SK-N-SH (cell line): ENCODE data around the gene TIMM23. TPM values are rescaled to one million over a fixed set of nuclear protein-coding genes. Genes with fewer than 3 reads are reported as not detected.
"Not testable (repeated sequence)": the region's sequence is repeated elsewhere in the genome, so short reads cannot be mapped to it uniquely, and the experiment has no call there.

Source experiments
- CTCF ChIA-PET: fragments of 300-600, 350-600 bp; formaldehyde crosslinking; extraction: SDS; loops from one replicate; lab custom pipeline; 2021; lab: Yijun Ruan, JAX
- POLR2A ChIA-PET: fragments of 350-600 bp; sonication (Branson Sonifier 250); formaldehyde crosslinking; extraction: SDS; loops from one replicate; lab custom pipeline; 2020; ENCODE audit warnings: antibody characterized with exemption, inconsistent platforms; lab: Yijun Ruan, JAX
- DNase-seq: peaks from one replicate; pipeline ENCODE4 v3.0.0; 2012
- H2AFZ ChIP-seq: fragments of 200-600 bp; sonication (generic); 2 replicates; pipeline ENCODE4 v1.8.1; 2016; ENCODE audit warnings: antibody characterized with exemption, mild to moderate bottlenecking, low read depth
- H3F3A ChIP-seq: fragments of 200-600 bp; sonication (generic); replicated peaks from 2 replicates; pipeline ENCODE3; 2016; ENCODE audit warnings: antibody characterized with exemption, mild to moderate bottlenecking; ENCODE audit not compliant: insufficient read depth
- H3K27ac ChIP-seq, 2 experiments: fragments of 200-500 bp in 1 of 2; fragments of 200-600 bp in 1 of 2; sonication (Bioruptor generic) in 1 of 2; sonication (generic), shearing (Covaris generic) in 1 of 2; 2 replicates each; pipeline versions ENCODE4 v1.5.1 to v1.6.1; 2014 to 2016; ENCODE audit warnings: low read depth in 2 of 2, inconsistent platforms in 1 of 2, low read length in 1 of 2, mild to moderate bottlenecking in 1 of 2, mixed read lengths in 1 of 2
- H3K27me3 ChIP-seq: fragments of 200-600 bp; sonication (generic), shearing (Covaris generic); 2 replicates; pipeline ENCODE4 v1.6.1; 2016; ENCODE audit warnings: mixed run types; ENCODE audit not compliant: insufficient read depth
- H3K36me3 ChIP-seq, 2 experiments: fragments of 200-500 bp in 1 of 2; fragments of 200-600 bp in 1 of 2; sonication (Bioruptor generic) in 1 of 2; sonication (generic) in 1 of 2; replicated peaks in 1 of 2; 2 replicates each; pipeline versions ENCODE3 to v1.5.1; 2014 to 2016; ENCODE audit warnings: low read length in 1 of 2, mild to moderate bottlenecking in 1 of 2; ENCODE audit not compliant: insufficient read depth in 2 of 2, control insufficient read depth in 1 of 2
- H3K4me1 ChIP-seq, 2 experiments: fragments of 200-500 bp in 1 of 2; fragments of 200-600 bp in 1 of 2; sonication (Bioruptor generic) in 1 of 2; sonication (generic), shearing (Covaris generic) in 1 of 2; 2 replicates each; pipeline versions ENCODE4 v1.5.1 to v1.6.1; 2014 to 2016; ENCODE audit warnings: low read depth in 1 of 2, low read length in 1 of 2, mixed run types in 1 of 2; ENCODE audit not compliant: insufficient read depth in 2 of 2, control insufficient read depth in 1 of 2
- H3K4me2 ChIP-seq: fragments of 200-600 bp; sonication (generic), shearing (Covaris generic); 2 replicates; pipeline ENCODE4 v1.6.1; 2017; ENCODE audit warnings: mixed run types
- H3K4me3 ChIP-seq, 2 experiments: fragments of 200-500 bp in 1 of 2; fragments of 200-600 bp in 1 of 2; sonication (Bioruptor generic) in 1 of 2; sonication (generic), shearing (Covaris generic) in 1 of 2; 2 replicates each; pipeline versions ENCODE4 v1.5.1 to v1.8.1; 2014 to 2016; ENCODE audit warnings: low read depth in 2 of 2, inconsistent platforms in 1 of 2, low read length in 1 of 2, mild to moderate bottlenecking in 1 of 2, mixed read lengths in 1 of 2, moderate library complexity in 1 of 2
- H3K79me2 ChIP-seq: fragments of 200-600 bp; sonication (generic); 2 replicates; pipeline ENCODE4 v1.8.1; 2017; ENCODE audit warnings: mild to moderate bottlenecking; ENCODE audit not compliant: insufficient read depth
- H3K9ac ChIP-seq: fragments of 200-600 bp; sonication (generic); 2 replicates; pipeline ENCODE4 v1.6.1; 2017; ENCODE audit warnings: mixed run types
- H3K9me2 ChIP-seq: fragments of 200-600 bp; sonication (generic); 2 replicates; pipeline ENCODE4 v1.6.1; 2017; ENCODE audit warnings: mixed run types
- H3K9me3 ChIP-seq: fragments of 200-600 bp; sonication (generic); 2 replicates; pipeline ENCODE4 v1.6.1; 2017; ENCODE audit warnings: mixed run types, mild to moderate bottlenecking, moderate library complexity
- H4K20me1 ChIP-seq: fragments of 200-600 bp; sonication (generic); 2 replicates; pipeline ENCODE4 v1.6.1; 2017; ENCODE audit warnings: mild to moderate bottlenecking, mixed run types; ENCODE audit not compliant: insufficient read depth
- CTCF ChIP-seq: fragments of 200-600 bp; sonication (generic); IDR thresholded peaks from 2 replicates; pipeline ENCODE4 v1.6.1; 2017; ENCODE audit warnings: antibody characterized with exemption, mild to moderate bottlenecking, moderate library complexity
- RAD21 ChIP-seq: IDR thresholded peaks from 2 replicates; pipeline ENCODE4 v1.6.1; 2012; ENCODE audit warnings: mild to moderate bottlenecking, low read length
- SMC3 ChIP-seq: IDR thresholded peaks from 2 replicates; pipeline ENCODE4 v1.6.1; 2012; ENCODE audit warnings: low read depth, low read length, improper control_type of control experiment
- WGBS: methylation state at CpG from one replicate; pipeline ENCODE4 v1.1.6; 2017; ENCODE audit warnings: low lambda C conversion rate; 5-methylcytosine and 5-hydroxymethylcytosine counted together
- polyA plus RNA-seq, 3 experiments: library from polyadenylated mRNA; depleted of rRNA; stranded (reverse); fragments of >200 nt; gene quantifications; 2 replicates each; pipeline ENCODE4 v1.2.3, GENCODE V29; 2012

Gene TIMM23
- polyA plus RNA-seq, 1 of the 3 experiments (the other 2 are of a cell fraction) = 87.0 TPM

DNA sequence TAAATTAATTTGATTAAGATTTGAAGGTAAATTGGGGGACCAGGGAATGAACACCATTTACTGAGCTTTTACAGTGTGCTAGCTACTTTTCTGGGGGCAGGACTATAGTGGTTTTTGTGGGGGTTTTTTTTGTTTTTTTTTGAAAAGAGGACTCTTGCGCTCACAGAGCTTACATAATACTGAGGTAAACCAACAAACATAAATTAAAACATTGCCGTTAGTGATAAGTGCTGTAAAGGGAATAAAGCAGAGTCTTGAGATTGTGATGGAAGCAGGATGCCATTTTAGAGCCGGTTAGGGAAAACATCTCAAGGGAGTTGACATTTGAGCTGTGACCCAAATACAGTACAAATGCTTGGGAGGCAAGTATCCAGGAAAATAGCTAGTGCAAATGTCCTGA, 1.8 kb downstream of the TIMM23 start:
- H3K27ac ChIP-seq, H3K9me2 ChIP-seq, CTCF ChIA-PET, H3K9me3 ChIP-seq, H4K20me1 ChIP-seq, H3K4me1 ChIP-seq, H3F3A ChIP-seq, DNase-seq, H3K4me3 ChIP-seq, H3K27me3 ChIP-seq, POLR2A ChIA-PET, H2AFZ ChIP-seq: not testable (repeated sequence)
- Histone ChIP-seq H3K4me2 (peak overlapping the region; percentile 90), H3K36me3 (peaks cover 6 to 14% of the 10 kb centered on the region in 2 experiments), H3K9ac (peak overlapping the region; percentile 80; the same call in 1 of the 2 replicates), H3K79me2 (peaks cover 75% of the 10 kb centered on the region)
- WGBS = 48% methylated on average over 3 of the region's 3 CpGs

DNA sequence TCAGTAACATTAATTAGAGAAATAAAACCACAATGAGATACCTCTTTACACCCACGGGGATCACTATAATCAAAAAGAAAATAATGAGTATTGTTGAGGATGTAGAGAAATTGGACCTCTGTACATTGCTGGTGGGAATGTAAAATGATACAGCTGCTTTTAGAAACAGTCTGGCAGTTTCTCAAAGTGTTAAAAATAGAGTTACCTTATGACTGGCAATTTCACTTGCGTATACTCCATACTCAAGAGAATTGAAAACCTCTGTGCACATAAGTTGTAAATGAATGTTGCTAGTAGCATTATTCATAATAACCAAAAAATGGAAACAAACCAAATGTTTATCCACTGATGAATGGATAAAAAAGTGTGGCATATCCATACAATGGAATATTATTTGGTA, 6.3 kb downstream of the TIMM23 start:
- H3K9ac ChIP-seq, H3K9me2 ChIP-seq, CTCF ChIA-PET, H3K4me1 ChIP-seq, DNase-seq, H3F3A ChIP-seq, H4K20me1 ChIP-seq, H3K27me3 ChIP-seq, H3K4me3 ChIP-seq, H2AFZ ChIP-seq, POLR2A ChIA-PET, H3K9me3 ChIP-seq, H3K4me2 ChIP-seq, H3K27ac ChIP-seq: not testable (repeated sequence)
- Histone ChIP-seq H3K79me2 (peaks cover 61% of the 10 kb centered on the region), H3K36me3 (peaks cover 10 to 19% of the 10 kb centered on the region in 2 experiments)
- 100% methylated on average over 1 of the region's 2 CpGs for WGBS

DNA sequence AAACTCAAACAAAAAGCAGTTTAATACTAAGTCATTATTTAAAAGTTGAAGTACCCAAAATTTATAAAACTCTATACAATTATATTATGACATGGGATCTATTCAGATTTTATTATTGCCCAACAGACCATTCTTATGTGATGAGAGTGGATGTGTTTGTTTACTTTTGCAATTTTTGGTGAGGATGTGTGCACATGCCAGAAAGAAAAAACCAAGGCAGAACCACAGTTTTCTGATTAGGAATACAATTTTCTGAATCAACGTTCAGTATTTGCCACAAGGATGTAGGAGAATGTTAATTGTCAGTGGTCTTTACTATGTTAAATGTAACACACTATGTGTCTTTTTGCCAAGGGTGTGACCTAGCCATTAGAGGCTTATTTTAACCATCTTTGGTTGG, 9.1 kb downstream of the TIMM23 start:
- 23% methylated on average over 1 of the region's 1 CpG for WGBS
- Histone ChIP-seq H3K36me3 (peaks cover 16 to 26% of the 10 kb centered on the region in 2 experiments), H3K79me2 (peaks cover 59% of the 10 kb centered on the region)
- H3K27me3 ChIP-seq, CTCF ChIA-PET, H2AFZ ChIP-seq, H3F3A ChIP-seq, H3K4me2 ChIP-seq, H4K20me1 ChIP-seq, H3K4me3 ChIP-seq, H3K9ac ChIP-seq, H3K27ac ChIP-seq, H3K9me3 ChIP-seq, H3K9me2 ChIP-seq, H3K4me1 ChIP-seq, DNase-seq, POLR2A ChIA-PET: not testable (repeated sequence)

DNA sequence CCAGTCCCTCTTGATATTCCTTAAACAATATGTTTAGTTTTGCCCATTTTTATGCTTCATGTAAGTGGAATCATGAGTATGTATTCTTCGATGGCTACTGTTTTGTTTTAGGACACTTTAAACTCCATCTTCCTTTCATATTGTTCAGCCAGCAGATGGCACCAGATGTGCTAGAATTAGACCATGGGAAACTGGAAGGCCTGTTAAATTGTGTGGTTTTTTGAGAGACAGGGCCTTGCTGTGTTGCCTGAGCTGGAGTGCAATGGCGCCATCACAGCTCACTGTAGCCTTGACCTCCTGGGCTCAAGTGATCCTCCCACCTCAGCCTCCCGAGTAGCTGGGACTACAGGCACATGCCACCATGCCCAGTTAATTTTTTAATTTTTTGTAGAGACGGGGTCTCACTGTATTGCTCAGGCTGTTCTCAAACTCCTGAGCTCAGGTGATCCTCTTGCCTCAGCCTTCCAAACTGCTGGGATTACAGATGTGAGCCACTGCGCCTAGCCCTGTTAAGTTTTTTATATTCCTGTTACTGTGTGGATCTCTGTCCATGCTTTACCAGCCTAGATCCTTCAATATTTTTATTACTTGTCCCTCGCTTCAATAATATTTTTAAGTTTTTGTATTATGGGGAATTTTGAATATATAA, 11.4 kb downstream of the TIMM23 start:
- DNase-seq, H3F3A ChIP-seq, H2AFZ ChIP-seq, H3K4me1 ChIP-seq, POLR2A ChIA-PET, CTCF ChIA-PET, H3K9me3 ChIP-seq, H4K20me1 ChIP-seq, H3K4me3 ChIP-seq, H3K9ac ChIP-seq, H3K27me3 ChIP-seq, H3K9me2 ChIP-seq, H3K4me2 ChIP-seq: not testable (repeated sequence)
- peak; percentile 56 for TF ChIP-seq CTCF
- TF ChIP-seq RAD21 = peak; percentile 41
- TF ChIP-seq SMC3 = peak; percentile 31
- 61% methylated on average over 6 of the region's 6 CpGs for WGBS
- Histone ChIP-seq H3K36me3 (peaks cover 19 to 20% of the 10 kb centered on the region in 2 experiments), H3K79me2 (peaks cover 44% of the 10 kb centered on the region), H3K27ac (0 out of 4 replicates have a peak overlapping the region, but pooled peaks of 1 of the 2 experiments have one; percentile 24)

GRCh38 chr10:45984473-45984872, 12.2 kb downstream of the TIMM23 start:
- H3K9me3 ChIP-seq, H3K4me3 ChIP-seq, H3K27ac ChIP-seq, H3F3A ChIP-seq, DNase-seq, H3K9me2 ChIP-seq, H3K27me3 ChIP-seq, H3K4me2 ChIP-seq, CTCF ChIA-PET, H3K4me1 ChIP-seq, H2AFZ ChIP-seq, H4K20me1 ChIP-seq, POLR2A ChIA-PET, H3K9ac ChIP-seq: not testable (repeated sequence)
- H3K79me2 ChIP-seq = peaks cover 44% of the 10 kb centered on the region
- H3K36me3 ChIP-seq = peaks cover 23 to 27% of the 10 kb centered on the region in 2 experiments
- WGBS = 93% methylated on average over 2 of the region's 2 CpGs
